Fibroblast of lung (primary cell): ENCODE measurements around the gene KCNC2. TPM values are rescaled to one million over a fixed set of nuclear protein-coding genes. Genes with fewer than 3 reads are reported as not detected.

Source experiments
- DNase-seq, 2 donors: peaks; one replicate each; pipeline versions ENCODE4 v3.0.0 to v3.0.0-alpha.2; 2010; ENCODE audit warnings: low read depth in 2 of 2
- H2AFZ ChIP-seq: 2 replicates; pipeline ENCODE4 v1.5.1; 2012; ENCODE audit warnings: low read length, control low read depth, inconsistent platforms
- H3K27ac ChIP-seq: 2 replicates; pipeline ENCODE4 v1.5.1; 2011; ENCODE audit warnings: low read length, control low read depth; ENCODE audit not compliant: insufficient read depth
- H3K27me3 ChIP-seq: 2 replicates; pipeline ENCODE4 v1.5.1; 2011; ENCODE audit warnings: mild to moderate bottlenecking, low read length; ENCODE audit not compliant: control insufficient read depth, insufficient read depth
- H3K36me3 ChIP-seq: 2 replicates; pipeline ENCODE4 v1.5.1; 2011; ENCODE audit warnings: low read length; ENCODE audit not compliant: control insufficient read depth, insufficient read depth
- H3K4me1 ChIP-seq: 2 replicates; pipeline ENCODE4 v1.5.1; 2011; ENCODE audit warnings: low read length; ENCODE audit not compliant: control insufficient read depth, insufficient read depth; ENCODE audit errors: extremely low read depth
- H3K4me2 ChIP-seq: 2 replicates; pipeline ENCODE4 v1.5.1; 2011; ENCODE audit warnings: low read length, control low read depth; ENCODE audit not compliant: insufficient read depth; ENCODE audit errors: extremely low read depth
- H3K4me3 ChIP-seq, 4 experiments: fragments of 200-600 bp in 1 of 4; sonication (generic) in 1 of 4; replicated peaks in 1 of 4; 2 replicates each; pipeline ENCODE4 v1.5.1; 2011 to 2016; ENCODE audit warnings: low read length in 4 of 4, low read depth in 3 of 4, mild to moderate bottlenecking in 3 of 4, control low read depth in 2 of 4, inconsistent platforms in 1 of 4, mixed read lengths in 1 of 4; ENCODE audit not compliant: insufficient read depth in 1 of 4; ENCODE audit errors: control extremely low read depth in 1 of 4
- H3K79me2 ChIP-seq: 2 replicates; pipeline ENCODE4 v1.5.1; 2012; ENCODE audit warnings: mild to moderate bottlenecking, low read length, inconsistent platforms; ENCODE audit not compliant: control insufficient read depth, insufficient read depth
- H3K9ac ChIP-seq: 2 replicates; pipeline ENCODE4 v1.5.1; 2011; ENCODE audit warnings: mild to moderate bottlenecking, low read length, control low read depth; ENCODE audit not compliant: insufficient read depth
- H3K9me3 ChIP-seq: 2 replicates; pipeline ENCODE4 v1.5.1; 2012; ENCODE audit warnings: low read depth, low read length; ENCODE audit not compliant: control insufficient read depth, insufficient read depth
- H4K20me1 ChIP-seq: 2 replicates; pipeline ENCODE4 v1.5.1; 2011; ENCODE audit warnings: low read length; ENCODE audit not compliant: control insufficient read depth, insufficient read depth; ENCODE audit errors: extremely low read depth
- EZH2 ChIP-seq: IDR thresholded peaks from 2 replicates; pipeline ENCODE4 v1.5.1; 2012; ENCODE audit warnings: low read length, control low read depth, mild to moderate bottlenecking; ENCODE audit errors: missing control alignments
- polyA plus RNA-seq, 2 donors: library from polyadenylated mRNA; depleted of rRNA in 1 of 2; stranded (reverse) in 1 of 2; unstranded in 1 of 2; fragments of >200 nt; gene quantifications; 2 replicates each; pipeline ENCODE4 v1.2.1, GENCODE V29; 2011 to 2012; ENCODE audit warnings: missing spikeins in 1 of 2
- total RNA-seq: library from RNA; depleted of rRNA; stranded (reverse); fragments of >200 nt; gene quantifications from 2 replicates; pipeline ENCODE4 v1.2.1, GENCODE V29; 2014
- TF ChIP-seq, protein P1 (sequence below), 2 donors: IDR thresholded peaks in 1 of 2; conservative IDR thresholded peaks in 1 of 2; 1 replicate in 1 of 2; 2 replicates in 1 of 2; pipeline ENCODE4 v1.5.1; 2011 to 2012; ENCODE audit warnings: low read length in 2 of 2, control low read depth in 1 of 2, inconsistent platforms in 1 of 2, low read depth in 1 of 2, mild to moderate bottlenecking in 1 of 2

Gene KCNC2
- total and polyA plus RNA-seq, 2 donors (not counting 1 experiment from before 2014, with no cell fraction given), result not detected

DNA sequence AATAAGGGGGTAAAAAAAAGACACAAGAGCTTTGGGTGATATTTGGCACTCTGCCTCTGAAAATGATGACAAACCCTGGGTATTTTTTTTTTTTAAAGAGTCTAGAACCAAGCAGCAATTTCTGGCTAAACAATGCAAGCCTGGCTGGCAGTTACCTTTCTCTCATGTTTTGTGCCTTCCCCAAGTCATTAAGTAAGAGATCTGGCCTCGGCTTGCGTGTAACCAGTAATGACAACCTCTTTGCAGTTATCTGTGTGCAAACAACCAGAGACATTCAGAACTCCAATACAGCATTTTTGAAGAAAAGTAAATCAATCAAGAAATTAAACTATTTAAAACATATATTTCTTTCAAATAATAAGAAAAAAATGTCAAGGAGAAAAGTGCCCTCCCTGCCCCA lies 167.5 kb downstream of the KCNC2 start:
- Histone ChIP-seq H3K9ac (no peak overlapping the region), H4K20me1 (no peaks in the 10 kb centered on the region), H3K27me3 (no peaks in the 10 kb centered on the region), H3K9me3 (no peaks in the 10 kb centered on the region), H3K4me3 (no peak overlapping the region), H3K4me2 (no peak overlapping the region), H3K79me2 (no peaks in the 10 kb centered on the region), H3K4me1 (no peaks in the 10 kb centered on the region), H3K36me3 (no peaks in the 10 kb centered on the region), H2AFZ (no peak overlapping the region), H3K27ac (no peak overlapping the region)
- no peak for DNase-seq
- TF ChIP-seq EZH2, result no peak
- TF ChIP-seq, protein P1, sequence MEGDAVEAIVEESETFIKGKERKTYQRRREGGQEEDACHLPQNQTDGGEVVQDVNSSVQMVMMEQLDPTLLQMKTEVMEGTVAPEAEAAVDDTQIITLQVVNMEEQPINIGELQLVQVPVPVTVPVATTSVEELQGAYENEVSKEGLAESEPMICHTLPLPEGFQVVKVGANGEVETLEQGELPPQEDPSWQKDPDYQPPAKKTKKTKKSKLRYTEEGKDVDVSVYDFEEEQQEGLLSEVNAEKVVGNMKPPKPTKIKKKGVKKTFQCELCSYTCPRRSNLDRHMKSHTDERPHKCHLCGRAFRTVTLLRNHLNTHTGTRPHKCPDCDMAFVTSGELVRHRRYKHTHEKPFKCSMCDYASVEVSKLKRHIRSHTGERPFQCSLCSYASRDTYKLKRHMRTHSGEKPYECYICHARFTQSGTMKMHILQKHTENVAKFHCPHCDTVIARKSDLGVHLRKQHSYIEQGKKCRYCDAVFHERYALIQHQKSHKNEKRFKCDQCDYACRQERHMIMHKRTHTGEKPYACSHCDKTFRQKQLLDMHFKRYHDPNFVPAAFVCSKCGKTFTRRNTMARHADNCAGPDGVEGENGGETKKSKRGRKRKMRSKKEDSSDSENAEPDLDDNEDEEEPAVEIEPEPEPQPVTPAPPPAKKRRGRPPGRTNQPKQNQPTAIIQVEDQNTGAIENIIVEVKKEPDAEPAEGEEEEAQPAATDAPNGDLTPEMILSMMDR (conservative IDR thresholded peaks at IDR 0.05 in 1 of 2, IDR thresholded peaks at IDR 0.05 in 1 of 2; ENCODE audit: low read depth in 1 of 2, low read length in 2 of 2), result no peak

DNA sequence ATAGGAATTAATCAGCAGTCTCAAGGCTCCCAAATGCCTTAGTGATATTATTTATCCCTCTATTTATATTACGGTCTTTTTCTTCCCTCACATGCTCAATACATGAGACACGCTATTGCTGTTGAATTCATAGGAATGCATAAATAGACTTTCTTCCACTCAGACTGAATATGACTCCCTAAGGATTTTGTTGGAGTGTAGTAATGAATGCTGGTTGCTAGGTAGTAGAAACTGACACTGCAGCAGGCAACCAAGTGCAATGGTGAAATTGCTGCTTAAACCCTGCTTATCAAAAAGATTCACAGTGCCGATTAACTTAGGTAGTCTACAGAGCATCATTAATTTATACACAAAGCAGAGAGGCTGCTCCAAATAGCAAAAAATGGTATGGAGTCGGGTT lies 168.2 kb downstream of the KCNC2 start:
- H3K36me3 ChIP-seq, result no peaks in the 10 kb centered on the region
- H3K9ac ChIP-seq, result no peak overlapping the region
- no peaks in the 10 kb centered on the region for H3K9me3 ChIP-seq
- H3K4me2 ChIP-seq, result no peak overlapping the region
- no peak overlapping the region for H3K4me3 ChIP-seq
- H3K4me1 ChIP-seq, result no peaks in the 10 kb centered on the region
- no peaks in the 10 kb centered on the region for H3K27me3 ChIP-seq
- no peak overlapping the region for H3K27ac ChIP-seq
- TF ChIP-seq EZH2, result no peak
- no peaks in the 10 kb centered on the region for H4K20me1 ChIP-seq
- DNase-seq, result no peak
- H3K79me2 ChIP-seq, result no peaks in the 10 kb centered on the region
- H2AFZ ChIP-seq, result no peak overlapping the region

DNA sequence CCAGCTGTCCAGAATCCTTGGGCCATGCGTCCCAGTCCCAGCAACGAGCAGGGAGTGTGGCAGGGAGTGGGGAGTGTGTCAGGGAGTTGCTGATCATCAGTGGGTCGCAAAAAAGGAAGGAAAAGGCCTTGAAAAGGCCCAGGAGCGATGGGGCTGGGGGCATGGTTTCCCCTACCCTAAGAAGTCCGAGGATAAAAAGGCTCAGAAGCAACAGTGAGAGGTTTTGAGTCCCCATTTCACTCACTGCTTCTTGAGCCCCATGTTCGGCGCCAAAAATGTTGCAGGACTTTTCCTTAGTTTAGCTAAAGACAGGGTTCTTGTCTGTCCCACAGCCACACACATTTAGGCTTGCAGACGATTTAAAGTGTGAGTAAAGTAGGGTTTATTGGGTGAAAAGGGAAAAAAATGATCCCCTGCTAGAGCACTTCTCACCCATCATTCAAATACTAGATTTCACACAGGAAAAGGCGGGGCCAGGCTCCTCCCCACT lies 189.5 kb downstream of the KCNC2 start:
- Histone ChIP-seq H3K4me3 (no peak overlapping the region), H3K27ac (no peak overlapping the region), H3K36me3 (no peaks in the 10 kb centered on the region), H3K9ac (no peak overlapping the region), H3K4me1 (no peaks in the 10 kb centered on the region), H3K27me3 (no peaks in the 10 kb centered on the region), H3K4me2 (no peak overlapping the region), H2AFZ (no peak overlapping the region), H4K20me1 (no peaks in the 10 kb centered on the region), H3K9me3 (no peaks in the 10 kb centered on the region), H3K79me2 (no peaks in the 10 kb centered on the region)
- TF ChIP-seq EZH2, result no peak
- TF ChIP-seq, protein P1 (conservative IDR thresholded peaks at IDR 0.05 in 1 of 2, IDR thresholded peaks at IDR 0.05 in 1 of 2; ENCODE audit: low read depth in 1 of 2, low read length in 2 of 2), result no peak
- peak in 1 of 2 donors; percentile 1 for DNase-seq
